Measurements from ENCODE around the gene C11orf98. TPM values are rescaled to one million over a fixed set of nuclear protein-coding genes. Genes with fewer than 3 reads are reported as not detected.

The C11orf98 gene
- total and polyA plus RNA-seq, 2 of the 13 experiments (the other 11 are each of a cell fraction or from before 2014, with no cell fraction given), result 30.4 to 91.8 TPM

DNA sequence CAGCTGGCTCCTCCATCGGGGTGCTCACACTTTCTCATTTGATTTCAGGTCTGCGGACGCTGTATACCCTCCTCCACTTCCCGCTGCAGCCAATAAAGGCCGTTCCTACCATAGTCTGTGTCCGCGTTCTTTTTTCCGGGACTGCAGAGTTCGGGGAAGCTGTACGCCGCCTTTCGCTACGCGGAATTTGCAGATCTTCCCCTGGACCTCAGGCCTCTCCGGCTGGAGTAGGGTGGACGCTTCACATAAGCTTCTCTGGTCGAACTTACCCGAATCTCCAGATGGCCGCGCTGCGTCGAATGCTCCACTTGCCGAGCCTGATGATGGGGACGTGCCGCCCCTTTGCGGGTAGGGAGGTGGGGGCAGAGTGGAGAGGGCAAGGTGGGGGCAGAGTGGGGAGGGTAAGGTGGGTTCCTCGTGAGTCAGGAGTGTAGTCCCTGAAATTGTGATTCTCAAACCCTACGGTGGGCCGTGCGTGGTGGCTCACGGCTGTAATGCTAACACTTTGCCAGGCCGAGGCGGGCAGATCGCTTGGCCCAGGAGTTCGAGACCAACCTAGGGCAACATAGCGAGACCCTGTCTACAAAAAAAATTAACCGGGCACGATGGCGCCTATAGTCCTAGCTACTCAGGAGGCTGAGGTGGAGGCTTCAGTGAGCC, 719 bp upstream of the C11orf98 start (continued):
- no peak for TF ChIP-seq THYN1 (CRISPR knock-in tag; IDR thresholded peaks at IDR 0.05; ENCODE audit: borderline replicate concordance, low read depth)
- TF ChIP-seq, protein P1, sequence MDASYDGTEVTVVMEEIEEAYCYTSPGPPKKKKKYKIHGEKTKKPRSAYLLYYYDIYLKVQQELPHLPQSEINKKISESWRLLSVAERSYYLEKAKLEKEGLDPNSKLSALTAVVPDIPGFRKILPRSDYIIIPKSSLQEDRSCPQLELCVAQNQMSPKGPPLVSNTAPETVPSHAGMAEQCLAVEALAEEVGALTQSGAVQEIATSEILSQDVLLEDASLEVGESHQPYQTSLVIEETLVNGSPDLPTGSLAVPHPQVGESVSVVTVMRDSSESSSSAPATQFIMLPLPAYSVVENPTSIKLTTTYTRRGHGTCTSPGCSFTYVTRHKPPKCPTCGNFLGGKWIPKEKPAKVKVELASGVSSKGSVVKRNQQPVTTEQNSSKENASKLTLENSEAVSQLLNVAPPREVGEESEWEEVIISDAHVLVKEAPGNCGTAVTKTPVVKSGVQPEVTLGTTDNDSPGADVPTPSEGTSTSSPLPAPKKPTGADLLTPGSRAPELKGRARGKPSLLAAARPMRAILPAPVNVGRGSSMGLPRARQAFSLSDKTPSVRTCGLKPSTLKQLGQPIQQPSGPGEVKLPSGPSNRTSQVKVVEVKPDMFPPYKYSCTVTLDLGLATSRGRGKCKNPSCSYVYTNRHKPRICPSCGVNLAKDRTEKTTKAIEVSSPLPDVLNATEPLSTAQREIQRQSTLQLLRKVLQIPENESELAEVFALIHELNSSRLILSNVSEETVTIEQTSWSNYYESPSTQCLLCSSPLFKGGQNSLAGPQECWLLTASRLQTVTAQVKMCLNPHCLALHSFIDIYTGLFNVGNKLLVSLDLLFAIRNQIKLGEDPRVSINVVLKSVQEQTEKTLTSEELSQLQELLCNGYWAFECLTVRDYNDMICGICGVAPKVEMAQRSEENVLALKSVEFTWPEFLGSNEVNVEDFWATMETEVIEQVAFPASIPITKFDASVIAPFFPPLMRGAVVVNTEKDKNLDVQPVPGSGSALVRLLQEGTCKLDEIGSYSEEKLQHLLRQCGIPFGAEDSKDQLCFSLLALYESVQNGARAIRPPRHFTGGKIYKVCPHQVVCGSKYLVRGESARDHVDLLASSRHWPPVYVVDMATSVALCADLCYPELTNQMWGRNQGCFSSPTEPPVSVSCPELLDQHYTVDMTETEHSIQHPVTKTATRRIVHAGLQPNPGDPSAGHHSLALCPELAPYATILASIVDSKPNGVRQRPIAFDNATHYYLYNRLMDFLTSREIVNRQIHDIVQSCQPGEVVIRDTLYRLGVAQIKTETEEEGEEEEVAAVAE (CRISPR knock-in tag; IDR thresholded peaks at IDR 0.05; ENCODE audit: borderline replicate concordance), result no peak
- no peak for TF ChIP-seq DR1 (CRISPR knock-in tag; IDR thresholded peaks at IDR 0.05)
- no peak for TF ChIP-seq ZNF235 (CRISPR knock-in tag; IDR thresholded peaks at IDR 0.05; ENCODE audit: borderline replicate concordance)
- 0 out of 2 replicates have a peak, but pooled peaks have one; percentile 29 for TF ChIP-seq ZNF709 (CRISPR knock-in tag; IDR thresholded peaks at IDR 0.05)
- TF ChIP-seq ZNF556 (CRISPR knock-in tag; IDR thresholded peaks at IDR 0.05; ENCODE audit: borderline replicate concordance), result peak; percentile 47
- peak; percentile 11 for TF ChIP-seq PTBP1 (IDR thresholded peaks at IDR 0.05; ENCODE audit: low read depth, low read length, poor library complexity, severe bottlenecking)
- no peak for TF ChIP-seq ZBTB3 (CRISPR knock-in tag; IDR thresholded peaks at IDR 0.05; ENCODE audit: borderline replicate concordance, low read depth)
- TF ChIP-seq, protein P2, sequence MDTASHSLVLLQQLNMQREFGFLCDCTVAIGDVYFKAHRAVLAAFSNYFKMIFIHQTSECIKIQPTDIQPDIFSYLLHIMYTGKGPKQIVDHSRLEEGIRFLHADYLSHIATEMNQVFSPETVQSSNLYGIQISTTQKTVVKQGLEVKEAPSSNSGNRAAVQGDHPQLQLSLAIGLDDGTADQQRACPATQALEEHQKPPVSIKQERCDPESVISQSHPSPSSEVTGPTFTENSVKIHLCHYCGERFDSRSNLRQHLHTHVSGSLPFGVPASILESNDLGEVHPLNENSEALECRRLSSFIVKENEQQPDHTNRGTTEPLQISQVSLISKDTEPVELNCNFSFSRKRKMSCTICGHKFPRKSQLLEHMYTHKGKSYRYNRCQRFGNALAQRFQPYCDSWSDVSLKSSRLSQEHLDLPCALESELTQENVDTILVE (CRISPR knock-in tag; IDR thresholded peaks at IDR 0.05), result no peak
- TF ChIP-seq GABPA (IDR thresholded peaks at IDR 0.05; ENCODE audit: low read depth, low read length), result 0 out of 2 replicates have a peak, but pooled peaks have one; percentile 16
- no peak for TF ChIP-seq GABPA (CRISPR knock-in tag; IDR thresholded peaks at IDR 0.05; ENCODE audit: low read depth)
- TF ChIP-seq ISX (CRISPR knock-in tag; conservative IDR thresholded peaks at IDR 0.05), result no peak
- TF ChIP-seq POLR2AphosphoS5 (IDR thresholded peaks at IDR 0.05; ENCODE audit: low read depth, low read length), result peak; percentile 38; the same call in 1 of the 2 replicates
- TF ChIP-seq THAP11 (CRISPR knock-in tag; IDR thresholded peaks at IDR 0.05), result no peak
- 0 out of 2 replicates have a peak, but pooled peaks have one; percentile 18 for TF ChIP-seq ZNF569 (CRISPR knock-in tag; IDR thresholded peaks at IDR 0.05; ENCODE audit: borderline replicate concordance)
- TF ChIP-seq TOPORS (CRISPR knock-in tag; IDR thresholded peaks at IDR 0.05), result no peak; the same call in 1 of the 2 replicates
- TF ChIP-seq REL (CRISPR knock-in tag; conservative IDR thresholded peaks at IDR 0.05), result peak; percentile 30; the same call in 1 of the 2 replicates
- 0 out of 2 replicates have a peak, but pooled peaks have one; percentile 30 for TF ChIP-seq MTF2 (CRISPR knock-in tag; IDR thresholded peaks at IDR 0.05; ENCODE audit: borderline replicate concordance)
- no peak for TF ChIP-seq ZNF224 (CRISPR knock-in tag; IDR thresholded peaks at IDR 0.05)
- TF ChIP-seq, protein P3, sequence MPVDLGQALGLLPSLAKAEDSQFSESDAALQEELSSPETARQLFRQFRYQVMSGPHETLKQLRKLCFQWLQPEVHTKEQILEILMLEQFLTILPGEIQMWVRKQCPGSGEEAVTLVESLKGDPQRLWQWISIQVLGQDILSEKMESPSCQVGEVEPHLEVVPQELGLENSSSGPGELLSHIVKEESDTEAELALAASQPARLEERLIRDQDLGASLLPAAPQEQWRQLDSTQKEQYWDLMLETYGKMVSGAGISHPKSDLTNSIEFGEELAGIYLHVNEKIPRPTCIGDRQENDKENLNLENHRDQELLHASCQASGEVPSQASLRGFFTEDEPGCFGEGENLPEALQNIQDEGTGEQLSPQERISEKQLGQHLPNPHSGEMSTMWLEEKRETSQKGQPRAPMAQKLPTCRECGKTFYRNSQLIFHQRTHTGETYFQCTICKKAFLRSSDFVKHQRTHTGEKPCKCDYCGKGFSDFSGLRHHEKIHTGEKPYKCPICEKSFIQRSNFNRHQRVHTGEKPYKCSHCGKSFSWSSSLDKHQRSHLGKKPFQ (CRISPR knock-in tag; IDR thresholded peaks at IDR 0.05; ENCODE audit: insufficient replicate concordance), result no peak
- TF ChIP-seq ZNF746 (CRISPR knock-in tag; IDR thresholded peaks at IDR 0.05), result peak; percentile 54; the same call in 1 of the 2 replicates

Data from HepG2 (cell line).